AML-193 (cell line): Measurements from ENCODE around the gene INVS.

Experiments
- DNase-seq, 2 experiments: peaks; one replicate each; lab custom pipeline; 2025; lab: John Stamatoyannopoulos, UW

Gene INVS

GRCh38 chr9:100277166-100277979 is 178.3 kb downstream of the INVS start:
- no peak for DNase-seq

- no peak for DNase-seq
Observed at GRCh38 chr9:100281066-100281465, 182.0 kb downstream of the INVS start.

GRCh38 chr9:100281676-100282387 is 182.8 kb downstream of the INVS start:
- DNase-seq = no peak

- no peak for DNase-seq
Observed at GRCh38 chr9:100282388-100282719, 183.3 kb downstream of the INVS start.

GRCh38 chr9:100284247-100284646 is 185.2 kb downstream of the INVS start:
- no peak for DNase-seq

- DNase-seq = no peak
Observed at GRCh38 chr9:100285080-100285479, 186.0 kb downstream of the INVS start.

- no peak for DNase-seq
Observed at GRCh38 chr9:100285601-100286000, 186.6 kb downstream of the INVS start.

GRCh38 chr9:100286257-100286656 is 187.2 kb downstream of the INVS start:
- peak in 1 of 2 experiments; percentile 1 for DNase-seq

- DNase-seq = no peak
Observed at GRCh38 chr9:100287186-100287585, 188.1 kb downstream of the INVS start.

GRCh38 chr9:100290714-100291113 is 191.7 kb downstream of the INVS start:
- no peak for DNase-seq

GRCh38 chr9:100292414-100292813 is 193.4 kb downstream of the INVS start:
- no peak for DNase-seq

- DNase-seq = no peak
Observed at GRCh38 chr9:100294341-100294740, 195.3 kb downstream of the INVS start.

GRCh38 chr9:100294806-100295205 is 195.8 kb downstream of the INVS start:
- DNase-seq = no peak

- no peak for DNase-seq
Observed at GRCh38 chr9:100295240-100295639, 196.2 kb downstream of the INVS start.

GRCh38 chr9:100296407-100296806 is 197.4 kb downstream of the INVS start:
- DNase-seq = no peak

- no peak for DNase-seq
Observed at GRCh38 chr9:100298378-100298777, 199.3 kb downstream of the INVS start.

- DNase-seq = no peak
Observed at GRCh38 chr9:100303747-100304146, 204.7 kb downstream of the INVS start.

GRCh38 chr9:100306283-100306682 is 207.2 kb downstream of the INVS start:
- DNase-seq = no peak

GRCh38 chr9:100307080-100307479 is 208.0 kb downstream of the INVS start:
- DNase-seq = no peak

GRCh38 chr9:100308965-100309564 is 210.0 kb downstream of the INVS start:
- no peak for DNase-seq

- DNase-seq = no peak
Observed at GRCh38 chr9:100309992-100310391, 210.9 kb downstream of the INVS start.

- DNase-seq = no peak
Observed at GRCh38 chr9:100315561-100315960, 216.5 kb downstream of the INVS start.

GRCh38 chr9:100317706-100318105 is 218.7 kb downstream of the INVS start:
- no peak for DNase-seq
